Panc1 (cell line): ENCODE data around the gene TPBGL. TPM values are rescaled to one million over a fixed set of nuclear protein-coding genes. Genes with fewer than 3 reads are reported as not detected.

ENCODE experiments used
- ATAC-seq: fragments of 200-7000 bp; cut with Tn5 transposase; 2 replicates; pipeline ENCODE4 v1.9.1; 2020; ENCODE audit warnings: mild to moderate bottlenecking, moderate library complexity
- BruUV-seq: library from RNA; stranded (reverse); fragments of 400-500 nt; replicated peaks from 2 replicates; lab custom pipeline; 2021; lab: Mats Ljungman, UMichigan
- CTCF ChIA-PET: fragments of 300-600 bp; sonication (Branson Sonifier 250); formaldehyde crosslinking; loops from one replicate; lab custom pipeline; 2022; ENCODE audit warnings: antibody characterized with exemption; lab: Charles Lee
- POLR2A ChIA-PET: fragments of 300-600 bp; sonication (Branson Sonifier 250); formaldehyde crosslinking; loops from one replicate; lab custom pipeline; 2022; ENCODE audit warnings: antibody characterized with exemption; lab: Charles Lee
- DNase-seq: peaks from one replicate; pipeline ENCODE4 v3.0.0-alpha.2; 2010; ENCODE audit warnings: low read depth, low spot score
- H3K27ac ChIP-seq: 2 replicates; pipeline ENCODE4 v1.5.1; 2011; ENCODE audit warnings: mild to moderate bottlenecking, low read length, inconsistent platforms
- H3K27me3 ChIP-seq: fragments of 200-500 bp; sonication (Bioruptor generic); 2 replicates; pipeline ENCODE4 v1.6.0; 2014; ENCODE audit warnings: low read length, inconsistent platforms; ENCODE audit not compliant: control insufficient read depth, insufficient read depth
- H3K36me3 ChIP-seq: fragments of 200-500 bp; sonication (Bioruptor generic); 2 replicates; pipeline ENCODE4 v1.5.1; 2014; ENCODE audit warnings: inconsistent platforms, mild to moderate bottlenecking, low read length, moderate library complexity; ENCODE audit not compliant: control insufficient read depth, insufficient read depth
- H3K4me1 ChIP-seq: 2 replicates; pipeline ENCODE4 v1.5.1; 2011; ENCODE audit warnings: inconsistent platforms, mild to moderate bottlenecking, low read length, moderate library complexity; ENCODE audit not compliant: control insufficient read depth, insufficient read depth
- H3K4me3 ChIP-seq, 2 experiments: 2 replicates each; pipeline ENCODE4 v1.5.1; 2011 to 2012; ENCODE audit warnings: low read depth in 2 of 2, low read length in 2 of 2, mild to moderate bottlenecking in 2 of 2, inconsistent platforms in 1 of 2, moderate library complexity in 1 of 2
- H3K9me3 ChIP-seq: fragments of 200-500 bp; sonication (Bioruptor generic); 2 replicates; pipeline ENCODE4 v1.5.1; 2014; ENCODE audit warnings: low read depth, mild to moderate bottlenecking, inconsistent platforms, low read length, moderate library complexity; ENCODE audit not compliant: control insufficient read depth, insufficient read depth
- CTCF ChIP-seq: fragments of 450-650 bp; IDR thresholded peaks from 2 replicates; pipeline ENCODE4 v1.5.1; 2017; ENCODE audit warnings: mild to moderate bottlenecking
- POLR2AphosphoS5 ChIP-seq: IDR thresholded peaks from 2 replicates; pipeline ENCODE4 v1.6.1; 2012; ENCODE audit warnings: mild to moderate bottlenecking, low read depth, low read length, moderate library complexity
- REST ChIP-seq, 2 experiments: IDR thresholded peaks; 2 replicates each; pipeline ENCODE4 v1.6.1; 2011 to 2012; ENCODE audit warnings: low read depth in 2 of 2, control low read depth in 1 of 2, low read length in 1 of 2, mild to moderate bottlenecking in 1 of 2, moderate library complexity in 1 of 2; ENCODE audit not compliant: insufficient read depth in 1 of 2
- SIN3A ChIP-seq: IDR thresholded peaks from 2 replicates; pipeline ENCODE4 v1.6.1; 2012; ENCODE audit warnings: low read depth, mild to moderate bottlenecking, low read length, moderate library complexity, borderline replicate concordance; ENCODE audit not compliant: insufficient read depth
- TCF7L2 ChIP-seq: IDR thresholded peaks from 2 replicates; pipeline ENCODE4 v1.6.1; 2011; ENCODE audit warnings: mild to moderate bottlenecking, low read depth, low read length, inconsistent platforms
- in situ Hi-C: cut with HindIII; loops from 2 replicates; pipeline ENCODE4 v1.10.0; 2016; ENCODE audit warnings: low sequenced_read_pairs, low pct_unique_long_range_greater_than_20kb
- intact Hi-C: fragments of 100-400 bp; cut with micrococcal nuclease; formaldehyde crosslinking; loops from one replicate; pipeline ENCODE4 v1.10.0; 2022; ENCODE audit not compliant: unreplicated experiment
- total RNA-seq: library from RNA; stranded (reverse); gene quantifications from one replicate; pipeline ENCODE4 v1.2.1, GENCODE V29; 2021; ENCODE audit not compliant: unreplicated experiment

The TPBGL gene
- total RNA-seq, 1 experiment from 2014 or later: 0.54 TPM

GRCh38 chr11:75202195-75202594 is 38.4 kb upstream of the TPBGL start:
- DNase-seq (no peak), ATAC-seq (no peak)
- Histone ChIP-seq H3K9me3 (no peaks in the 10 kb centered on the region), H3K4me1 (no peaks in the 10 kb centered on the region), H3K27ac (no peak overlapping the region), H3K27me3 (peaks cover 16% of the 10 kb centered on the region), H3K36me3 (no peaks in the 10 kb centered on the region), H3K4me3 (no peak overlapping the region)
- BruUV-seq: no TSS peak
- intact Hi-C loops: no loop called here
- POLR2A ChIA-PET: no interaction called here
- CTCF ChIA-PET: interaction anchor here (0.6 to 2.3 kb wide), 3 partner anchors 57 to 99 kb away, joined by 3 to 17 read pairs (median 10); no protein-coding TSS in a partner anchor
- TF ChIP-seq REST (IDR thresholded peaks at IDR 0.05; ENCODE audit: insufficient read depth in 1 of 2, low read depth in 2 of 2, low read length in 1 of 2): no peak
- no peak for TF ChIP-seq TCF7L2
- no peak for TF ChIP-seq SIN3A
- TF ChIP-seq POLR2AphosphoS5: no peak
- no peak for TF ChIP-seq CTCF
- in situ Hi-C loops: loop anchor here (25.0 kb wide), 2 partner anchors 90 to 290 kb away; no protein-coding TSS in a partner anchor

- Histone ChIP-seq H3K4me3 (no peak overlapping the region), H3K27me3 (peaks cover 22% of the 10 kb centered on the region), H3K27ac (no peak overlapping the region), H3K9me3 (no peaks in the 10 kb centered on the region), H3K36me3 (no peaks in the 10 kb centered on the region), H3K4me1 (no peaks in the 10 kb centered on the region)
- no peak for DNase-seq
- intact Hi-C loops (no loop called here), in situ Hi-C loops (loop anchor here (25.0 kb wide), 2 partner anchors 91 to 291 kb away; no protein-coding TSS in a partner anchor)
- BruUV-seq: no TSS peak
- CTCF ChIA-PET: interaction anchor here (3.0 kb wide), 1 partner anchor 57 kb away, joined by 58 read pairs; no protein-coding TSS in a partner anchor
- POLR2A ChIA-PET: no interaction called here
- TF ChIP-seq TCF7L2 (no peak), POLR2AphosphoS5 (no peak), CTCF (no peak), REST (IDR thresholded peaks at IDR 0.05; ENCODE audit: insufficient read depth in 1 of 2, low read depth in 2 of 2, low read length in 1 of 2) (no peak), SIN3A (no peak)
- ATAC-seq: no peak
Observed at GRCh38 chr11:75203138-75203537, 37.4 kb upstream of the TPBGL start.
